ENCODE measurements around the gene EFCAB10.
"Not testable (repeated sequence)": the region's sequence is repeated elsewhere in the genome, so short reads cannot be mapped to it uniquely, and the experiment has no call there.

The EFCAB10 gene

DNA sequence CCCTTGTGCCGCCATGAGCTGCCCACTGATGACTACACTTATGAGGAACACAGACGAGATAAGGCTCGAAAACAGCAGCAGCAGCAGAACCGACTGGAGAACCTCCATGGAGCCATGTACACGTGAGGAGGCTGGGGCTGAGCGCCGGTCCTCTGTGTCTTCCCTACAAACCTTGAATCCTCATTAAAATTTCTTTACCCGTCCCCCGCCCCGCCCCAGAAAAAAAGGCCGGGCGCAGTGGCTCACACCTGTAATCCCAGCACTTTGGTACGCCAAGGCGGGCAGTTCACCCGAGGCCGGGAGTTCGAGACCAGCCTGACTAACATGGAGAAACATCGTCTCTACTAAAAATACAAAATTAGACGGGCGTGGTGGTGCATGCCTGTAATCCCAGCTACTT is 50.7 kb downstream of the EFCAB10 start:
- no peak for DNase-seq (ENCODE audit: low read depth, low spot score)

DNA sequence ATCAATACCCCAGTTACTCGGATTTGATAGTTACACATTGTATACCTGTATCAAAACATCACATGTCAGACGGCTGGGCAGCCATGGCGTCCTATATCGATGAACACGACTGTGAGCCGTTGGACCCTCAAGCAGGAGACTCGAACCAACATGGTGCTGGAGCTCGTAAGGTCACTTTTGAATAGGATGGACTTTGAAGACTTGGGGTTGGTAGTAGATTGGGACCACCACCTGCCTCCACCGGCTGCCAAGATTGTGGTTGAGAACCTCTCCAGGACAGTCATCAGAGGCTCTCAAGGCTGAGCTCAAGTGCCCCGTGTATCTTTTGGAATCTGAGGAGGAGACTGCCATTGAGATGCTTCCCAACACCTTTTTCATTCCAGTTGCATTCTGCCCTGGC is 51.2 kb downstream of the EFCAB10 start:
- DNase-seq (ENCODE audit: low read depth, low spot score) = no peak

DNA sequence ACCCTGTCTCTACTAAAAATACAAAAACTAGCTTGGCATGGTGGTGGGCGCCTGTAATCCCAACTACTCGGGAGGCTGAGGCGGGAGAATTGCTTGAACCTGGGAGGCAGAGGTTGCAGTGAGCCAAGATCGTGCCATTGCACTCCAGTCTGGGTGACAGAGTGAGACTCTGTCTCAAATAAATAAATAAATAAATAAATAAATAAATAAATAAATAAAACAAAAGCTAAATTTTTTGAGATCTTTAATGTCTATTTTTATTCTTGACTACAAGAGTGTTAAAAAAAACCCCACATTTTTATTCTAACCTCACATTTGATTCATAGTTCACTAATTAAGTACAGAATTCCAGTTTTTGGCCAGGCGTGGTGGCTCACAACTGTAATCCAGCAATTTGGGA is 53.6 kb downstream of the EFCAB10 start:
- DNase-seq (ENCODE audit: low read depth, low spot score) = not testable (repeated sequence)

DNA sequence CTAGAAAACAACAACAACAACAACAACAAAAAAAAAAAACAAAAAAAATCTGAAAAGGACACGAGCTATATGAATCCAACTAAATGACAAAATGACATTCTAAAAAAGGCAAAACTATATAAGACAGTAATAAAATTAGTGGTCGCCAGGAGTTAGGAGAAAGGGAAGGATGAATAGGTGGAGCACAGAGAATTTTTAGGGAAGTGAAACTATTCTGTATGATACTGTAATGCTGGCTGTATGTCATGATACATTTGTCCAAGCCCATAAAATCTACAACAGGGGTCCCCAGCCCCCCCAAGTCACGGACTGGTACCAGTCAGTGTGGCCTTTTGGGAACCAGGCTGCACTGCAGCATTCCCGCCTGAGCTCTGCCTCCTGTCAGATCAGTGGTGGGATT is 56.5 kb downstream of the EFCAB10 start:
- no peak for DNase-seq (ENCODE audit: low read depth, low spot score)

DNA sequence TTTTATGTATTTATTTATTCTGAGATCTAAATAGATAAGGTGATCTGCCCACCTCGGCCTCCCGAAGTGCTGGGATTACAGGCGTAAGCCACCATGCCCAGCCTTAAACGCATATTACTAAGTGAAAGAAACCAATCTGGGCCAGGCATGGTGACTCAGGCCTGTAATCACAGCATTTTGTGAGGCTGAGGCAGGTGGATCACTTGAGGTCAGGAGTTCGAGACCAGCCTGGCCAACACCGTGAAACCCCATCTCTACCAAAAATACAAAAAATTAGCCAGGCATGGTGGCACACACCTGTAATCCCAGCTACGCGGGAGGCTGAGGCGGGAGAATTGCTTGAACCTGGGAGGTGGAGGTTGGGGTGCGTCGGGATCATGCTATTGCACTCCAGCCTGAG is 56.9 kb downstream of the EFCAB10 start:
- not testable (repeated sequence) for DNase-seq (ENCODE audit: low read depth, low spot score)

DNA sequence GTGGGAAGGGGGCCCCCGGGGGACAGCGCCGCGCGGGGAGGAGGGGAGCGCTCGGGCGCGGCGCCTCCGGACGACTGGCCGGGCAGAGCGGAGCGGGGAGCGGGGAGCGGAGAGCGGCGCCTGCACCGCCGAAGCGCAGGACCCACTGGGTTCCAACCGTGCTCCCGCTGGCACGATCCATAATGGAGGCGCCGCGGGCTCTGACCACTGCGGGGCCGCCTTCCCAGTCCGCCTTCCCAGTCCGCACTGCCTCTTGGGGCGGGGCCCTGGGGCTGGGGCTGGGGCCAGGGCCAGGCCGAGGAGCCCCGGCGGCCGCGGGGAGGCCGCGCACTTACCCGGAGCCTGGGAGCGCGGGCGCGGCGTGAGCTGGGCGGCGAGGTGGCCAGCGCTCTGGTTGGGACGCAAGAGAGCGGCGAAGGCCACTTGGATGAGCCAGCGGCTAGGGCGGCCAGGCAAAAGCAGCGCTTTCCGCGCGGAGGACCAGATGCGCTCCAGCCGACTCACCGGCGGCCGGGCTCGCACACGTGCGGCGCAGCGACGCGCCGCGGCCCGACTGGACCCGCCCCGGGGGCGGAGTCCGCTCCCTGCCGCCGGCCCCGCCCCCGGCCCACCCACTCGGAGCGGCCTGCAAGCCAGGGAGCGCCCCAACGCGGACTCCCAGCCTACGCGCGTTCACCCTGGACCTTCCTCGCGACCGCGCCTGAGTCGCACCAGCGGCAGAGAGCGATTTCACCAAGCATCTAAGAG is 59.4 kb downstream of the EFCAB10 start, which contains the start of gene PUS7:
Gene PUS7, minus strand, starts transcription at position 555 of the 747 bp plus-strand sequence. CDS start 13,759 bp downstream, outside the sequence.
- peak; percentile 89 for DNase-seq (ENCODE audit: low read depth, low spot score)

DNA sequence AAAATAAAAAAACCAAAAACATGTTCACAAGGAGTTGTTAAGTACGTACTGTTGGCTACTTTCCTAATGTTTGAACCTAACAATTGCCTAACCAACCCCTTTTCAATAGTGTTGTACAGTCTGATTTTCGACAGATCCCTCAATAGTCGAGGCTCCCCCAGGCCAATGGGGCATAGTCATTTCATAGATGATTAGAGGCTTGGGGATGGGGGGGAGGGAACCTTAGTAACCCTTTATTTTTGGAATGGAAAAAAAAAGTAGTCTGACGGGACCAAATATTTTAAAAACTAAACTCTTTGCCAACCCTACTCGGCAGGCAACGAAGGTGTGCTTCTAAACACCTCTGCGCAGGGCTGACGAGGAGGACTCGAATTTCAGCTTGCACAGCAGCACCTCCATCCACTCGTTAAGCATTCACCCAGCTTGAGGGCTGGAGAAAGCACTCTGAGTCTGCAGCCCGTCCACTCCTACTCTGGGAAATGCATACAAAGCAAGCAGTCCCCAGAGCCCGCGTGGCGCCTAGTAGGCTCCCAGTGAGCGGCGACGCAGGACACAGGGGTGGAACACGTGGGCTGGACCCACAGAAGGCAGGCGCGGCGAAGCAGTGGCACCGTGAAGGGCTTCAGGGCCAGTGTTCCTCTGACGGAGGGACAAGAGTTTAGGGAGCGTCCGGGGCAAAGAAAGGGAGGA is 60.1 kb downstream of the EFCAB10 start:
- DNase-seq (ENCODE audit: low read depth, low spot score) = peak; percentile 72

DNA sequence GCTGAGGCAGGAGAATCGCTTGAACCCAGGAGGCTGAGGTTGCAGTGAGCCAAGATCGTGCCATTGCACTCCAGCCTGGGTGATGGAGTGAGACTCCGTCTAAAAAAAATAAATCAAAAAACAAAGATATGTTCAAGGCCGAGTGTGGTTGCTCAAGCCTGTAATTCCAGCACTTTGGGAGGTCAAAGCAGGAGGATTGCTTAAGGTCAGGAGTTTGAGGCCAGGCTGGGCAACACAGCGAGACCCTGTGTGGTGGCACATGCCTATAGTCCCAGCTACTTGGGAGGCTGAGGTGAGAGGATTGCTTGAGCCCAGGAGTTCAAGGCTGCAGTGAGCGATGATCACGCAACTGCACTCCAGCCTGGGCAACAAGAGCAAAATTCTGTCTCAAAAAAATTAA is 60.7 kb downstream of the EFCAB10 start:
- not testable (repeated sequence) for DNase-seq (ENCODE audit: low read depth, low spot score)

DNA sequence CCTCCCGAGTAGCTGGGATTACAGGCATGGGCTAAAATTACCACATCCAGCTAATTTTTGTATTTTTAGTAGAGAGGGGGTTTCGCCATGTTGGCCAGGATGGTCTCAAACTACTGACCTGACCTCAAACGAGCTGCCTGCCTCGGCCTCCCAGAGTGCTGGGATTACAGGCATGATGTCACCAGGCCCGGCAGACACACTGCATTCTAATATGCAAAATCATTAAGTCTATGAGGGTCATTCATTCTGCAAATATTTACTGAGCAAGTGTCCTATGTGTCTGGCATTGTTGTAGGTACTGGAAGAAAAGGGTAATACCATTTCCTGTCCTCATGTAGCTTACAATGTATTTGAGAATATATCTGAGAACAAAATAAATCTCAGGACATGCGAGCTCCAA is 61.9 kb downstream of the EFCAB10 start:
- DNase-seq (ENCODE audit: low read depth, low spot score) = no peak

DNA sequence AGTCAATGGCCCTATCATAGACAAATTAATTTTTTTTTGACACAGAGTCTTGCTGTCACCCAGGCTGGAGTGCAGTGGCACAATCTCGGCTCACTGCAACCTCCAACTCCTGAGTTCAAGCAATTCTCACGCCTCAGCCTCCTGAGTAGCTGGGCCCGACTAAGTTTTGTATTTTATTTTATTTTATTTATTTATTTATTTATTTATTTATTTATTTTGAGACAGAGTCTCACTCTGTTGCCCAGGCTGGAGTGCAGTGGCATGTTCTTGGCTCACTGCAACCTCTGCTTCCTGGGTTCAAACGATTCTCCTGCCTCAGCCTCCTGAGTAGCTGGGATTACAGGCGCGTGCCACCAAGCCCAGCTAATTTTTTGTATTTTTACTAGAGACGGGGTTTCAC is 65.7 kb downstream of the EFCAB10 start:
- DNase-seq (ENCODE audit: low read depth, low spot score) = not testable (repeated sequence)
